Neural crest cell (in vitro differentiated cells): ENCODE measurements around the gene PLCH1. TPM values are rescaled to one million over a fixed set of nuclear protein-coding genes. Genes with fewer than 3 reads are reported as not detected.

Source experiments
- DNase-seq: peaks from one replicate; pipeline ENCODE4 v3.0.0; 2021; ENCODE audit warnings: low read depth, mixed read lengths, low spot score
- H3K27ac Mint-ChIP-seq: one replicate; pipeline ENCODE4 v1.8.0; 2021; ENCODE audit warnings: mild to moderate bottlenecking, mixed read lengths; ENCODE audit not compliant: unreplicated experiment
- H3K27me3 Mint-ChIP-seq: 2 replicates; pipeline ENCODE4 v1.8.0; 2021; ENCODE audit warnings: low read depth, mild to moderate bottlenecking, mixed read lengths
- H3K36me3 Mint-ChIP-seq: 2 replicates; pipeline ENCODE4 v1.8.0; 2021; ENCODE audit warnings: low read depth, mild to moderate bottlenecking, mixed read lengths
- H3K4me1 Mint-ChIP-seq: 2 replicates; pipeline ENCODE4 v1.8.0; 2021; ENCODE audit warnings: mixed read lengths
- H3K4me3 Mint-ChIP-seq: one replicate; pipeline ENCODE4 v1.8.0; 2021; ENCODE audit warnings: mild to moderate bottlenecking, mixed read lengths
- H3K9me3 Mint-ChIP-seq: 2 replicates; pipeline ENCODE4 v1.8.0; 2021; ENCODE audit warnings: mixed read lengths
- total RNA-seq: library from RNA; stranded (reverse); gene quantifications from 2 replicates; pipeline ENCODE4 v1.2.1, GENCODE V29; 2021
- TF ChIP-seq, protein P1 (sequence below): fragments of 200-600 bp; sonication (generic); conservative IDR thresholded peaks from 2 replicates; pipeline ENCODE4 v1.5.0; 2021; ENCODE audit warnings: antibody characterized with exemption, mild to moderate bottlenecking

The PLCH1 gene
- total RNA-seq, 1 donor from 2014 or later: 22.4 TPM

DNA sequence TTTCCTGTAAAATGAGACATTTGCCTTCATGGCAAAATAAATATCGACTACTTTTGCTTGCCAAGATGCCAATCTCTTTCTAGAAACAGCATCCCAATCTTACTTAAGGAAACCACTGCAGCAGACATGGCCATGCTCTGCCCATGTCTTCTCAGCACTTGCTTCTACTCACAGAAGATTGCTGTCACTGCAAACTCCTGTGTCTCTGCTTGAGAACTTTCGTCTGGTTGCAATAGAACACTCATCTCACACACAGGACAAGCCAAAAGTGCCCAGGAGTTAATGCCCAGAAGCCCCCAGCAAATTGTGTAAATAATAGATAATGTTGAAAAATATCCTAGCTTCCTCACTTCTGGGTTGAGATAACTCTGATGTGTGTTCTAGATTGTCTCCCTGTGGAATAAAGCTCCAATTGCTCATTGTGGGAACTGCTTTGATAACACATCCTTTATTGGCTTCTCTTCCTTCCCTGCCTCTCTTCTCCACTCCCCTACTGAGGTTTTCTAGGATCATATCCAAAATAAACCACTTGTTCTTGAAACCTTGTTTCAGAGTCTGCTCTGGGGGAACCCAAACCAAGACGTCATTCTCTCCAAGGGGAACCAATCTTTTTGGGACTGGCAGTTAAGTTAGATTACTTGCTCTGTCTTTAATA, 295.1 kb downstream of the PLCH1 start:
- Mint-ChIP-seq H3K4me1 (no peaks in the 10 kb centered on the region), H3K4me3 (no peak overlapping the region), H3K27ac (no peak overlapping the region), H3K36me3 (no peaks in the 10 kb centered on the region), H3K27me3 (no peaks in the 10 kb centered on the region), H3K9me3 (no peaks in the 10 kb centered on the region)
- TF ChIP-seq, protein P1, sequence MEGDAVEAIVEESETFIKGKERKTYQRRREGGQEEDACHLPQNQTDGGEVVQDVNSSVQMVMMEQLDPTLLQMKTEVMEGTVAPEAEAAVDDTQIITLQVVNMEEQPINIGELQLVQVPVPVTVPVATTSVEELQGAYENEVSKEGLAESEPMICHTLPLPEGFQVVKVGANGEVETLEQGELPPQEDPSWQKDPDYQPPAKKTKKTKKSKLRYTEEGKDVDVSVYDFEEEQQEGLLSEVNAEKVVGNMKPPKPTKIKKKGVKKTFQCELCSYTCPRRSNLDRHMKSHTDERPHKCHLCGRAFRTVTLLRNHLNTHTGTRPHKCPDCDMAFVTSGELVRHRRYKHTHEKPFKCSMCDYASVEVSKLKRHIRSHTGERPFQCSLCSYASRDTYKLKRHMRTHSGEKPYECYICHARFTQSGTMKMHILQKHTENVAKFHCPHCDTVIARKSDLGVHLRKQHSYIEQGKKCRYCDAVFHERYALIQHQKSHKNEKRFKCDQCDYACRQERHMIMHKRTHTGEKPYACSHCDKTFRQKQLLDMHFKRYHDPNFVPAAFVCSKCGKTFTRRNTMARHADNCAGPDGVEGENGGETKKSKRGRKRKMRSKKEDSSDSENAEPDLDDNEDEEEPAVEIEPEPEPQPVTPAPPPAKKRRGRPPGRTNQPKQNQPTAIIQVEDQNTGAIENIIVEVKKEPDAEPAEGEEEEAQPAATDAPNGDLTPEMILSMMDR: no peak
- no peak for DNase-seq

DNA sequence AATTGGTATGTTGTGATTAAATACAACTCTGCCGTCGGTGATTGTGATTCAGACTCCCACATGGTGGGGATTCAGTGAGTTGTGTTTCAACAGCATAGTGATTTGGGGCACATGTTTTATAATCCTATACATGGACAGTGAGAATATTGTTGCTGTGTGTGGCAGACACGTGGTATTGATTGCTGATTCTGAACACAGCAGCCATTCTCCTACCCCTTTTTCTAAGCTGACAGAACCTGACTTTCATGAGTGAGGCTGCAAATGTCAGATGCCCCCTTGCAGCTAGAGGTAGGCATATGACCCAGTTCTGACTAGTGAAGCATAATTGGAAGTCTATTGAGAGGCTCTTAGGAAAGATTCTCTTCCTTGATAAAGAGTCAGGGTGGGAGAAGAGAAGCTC, 296.3 kb downstream of the PLCH1 start:
- H3K36me3 Mint-ChIP-seq: no peaks in the 10 kb centered on the region
- no peak overlapping the region for H3K4me3 Mint-ChIP-seq
- TF ChIP-seq, protein P1: no peak
- no peak overlapping the region for H3K27ac Mint-ChIP-seq
- H3K27me3 Mint-ChIP-seq: no peaks in the 10 kb centered on the region
- H3K9me3 Mint-ChIP-seq: no peaks in the 10 kb centered on the region
- no peaks in the 10 kb centered on the region for H3K4me1 Mint-ChIP-seq
- DNase-seq: no peak

DNA sequence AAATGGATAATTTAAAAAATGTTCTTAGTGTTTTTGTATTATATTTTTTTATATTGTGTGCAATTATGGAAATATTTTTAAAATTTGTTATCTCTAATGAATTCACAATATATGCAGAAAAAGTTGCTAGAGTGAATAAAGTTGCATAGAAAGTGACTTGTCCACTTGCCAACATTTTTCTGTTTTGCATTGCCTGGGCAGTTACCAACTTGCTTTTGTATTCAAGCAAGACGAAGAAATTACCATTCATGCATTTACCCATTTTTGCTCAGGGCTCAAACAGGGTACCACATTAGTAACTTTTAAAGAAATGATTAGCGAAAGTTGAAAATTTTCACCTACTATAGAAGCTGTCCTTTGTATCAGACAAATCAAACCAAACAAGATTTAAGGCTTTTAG, 298.5 kb downstream of the PLCH1 start:
- H3K9me3 Mint-ChIP-seq: no peaks in the 10 kb centered on the region
- H3K4me1 Mint-ChIP-seq: no peaks in the 10 kb centered on the region
- H3K27ac Mint-ChIP-seq: no peak overlapping the region
- H3K4me3 Mint-ChIP-seq: no peak overlapping the region
- TF ChIP-seq, protein P1: no peak
- H3K36me3 Mint-ChIP-seq: no peaks in the 10 kb centered on the region
- no peaks in the 10 kb centered on the region for H3K27me3 Mint-ChIP-seq
- DNase-seq: no peak

DNA sequence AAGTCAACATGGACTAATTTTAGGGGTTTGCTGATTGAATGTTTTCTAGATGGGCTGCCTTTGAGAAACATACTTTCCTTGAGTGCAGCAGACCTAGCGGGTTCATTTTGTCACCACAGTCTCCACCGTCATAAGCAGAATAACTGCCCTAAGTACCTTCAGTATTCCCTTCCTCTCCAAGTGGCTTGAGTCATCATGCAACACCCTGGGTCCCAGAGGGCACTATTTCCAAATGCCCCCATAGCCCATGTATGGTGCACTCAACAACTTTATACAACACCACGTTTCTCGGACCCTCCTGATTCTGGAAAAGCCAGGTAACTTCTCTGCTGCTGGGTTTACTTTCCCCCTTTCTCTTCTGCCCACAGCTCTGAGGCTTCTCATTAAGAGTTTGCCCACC, 300.1 kb downstream of the PLCH1 start:
- no peaks in the 10 kb centered on the region for H3K4me1 Mint-ChIP-seq
- H3K36me3 Mint-ChIP-seq: no peaks in the 10 kb centered on the region
- H3K4me3 Mint-ChIP-seq: no peak overlapping the region
- no peaks in the 10 kb centered on the region for H3K9me3 Mint-ChIP-seq
- no peak overlapping the region for H3K27ac Mint-ChIP-seq
- TF ChIP-seq, protein P1: no peak
- H3K27me3 Mint-ChIP-seq: no peaks in the 10 kb centered on the region
- no peak for DNase-seq

DNA sequence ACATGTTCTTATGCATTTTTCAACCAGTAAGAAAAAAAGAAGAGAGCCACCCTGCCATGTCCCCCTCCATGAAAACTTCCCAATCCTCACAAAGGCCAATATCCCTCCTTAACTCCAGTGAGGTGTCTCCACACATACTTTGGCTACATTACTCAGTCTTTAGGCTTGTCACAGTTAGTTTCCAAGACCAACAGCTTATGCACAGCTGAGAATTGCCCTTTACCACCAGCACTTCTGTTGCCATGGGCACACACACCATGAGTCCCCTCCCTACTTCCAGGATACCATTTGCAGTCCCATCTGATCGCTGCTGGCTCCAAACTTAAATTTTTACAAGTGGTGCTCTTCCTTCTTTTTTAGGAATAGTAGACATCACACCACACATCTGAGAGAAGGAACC, 301.1 kb downstream of the PLCH1 start:
- Mint-ChIP-seq H3K36me3 (no peaks in the 10 kb centered on the region), H3K4me1 (no peaks in the 10 kb centered on the region), H3K9me3 (no peaks in the 10 kb centered on the region), H3K27ac (no peak overlapping the region), H3K27me3 (no peaks in the 10 kb centered on the region), H3K4me3 (no peak overlapping the region)
- no peak for DNase-seq
- TF ChIP-seq, protein P1: no peak

DNA sequence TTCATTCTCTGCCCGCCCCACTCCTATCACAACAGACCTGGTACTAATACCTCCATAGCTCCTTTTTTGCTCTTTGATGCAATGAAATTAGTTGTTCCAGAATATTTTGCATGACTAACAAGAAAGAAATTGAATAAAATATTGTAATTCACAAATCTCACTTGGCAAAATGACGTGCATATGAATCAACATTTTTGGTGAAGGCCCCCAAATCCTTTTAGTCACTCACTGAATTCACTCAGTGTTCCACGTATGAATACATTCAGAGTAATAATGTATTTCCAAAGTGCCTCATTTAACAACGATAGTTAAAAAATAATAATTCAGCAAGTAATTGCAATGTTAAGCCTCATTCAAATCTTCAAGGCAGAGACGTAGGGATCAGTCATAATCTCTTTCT, 302.8 kb downstream of the PLCH1 start:
- Mint-ChIP-seq H3K36me3 (no peaks in the 10 kb centered on the region), H3K27me3 (no peaks in the 10 kb centered on the region), H3K4me1 (no peaks in the 10 kb centered on the region), H3K27ac (no peak overlapping the region), H3K9me3 (no peaks in the 10 kb centered on the region), H3K4me3 (no peak overlapping the region)
- no peak for DNase-seq
- TF ChIP-seq, protein P1: no peak
